Measurements from ENCODE around the gene FRS2.

- TF ChIP-seq CTCF (conservative IDR thresholded peaks at IDR 0.05; ENCODE audit: low read depth, low read length) (no peak), EZH2 (IDR thresholded peaks at IDR 0.05; ENCODE audit: low read length, unreplicated experiment) (no peak), EZH2phosphoT487 (IDR thresholded peaks at IDR 0.05; ENCODE audit: borderline replicate concordance, low read length) (no peak)
Observed at GRCh38 chr12:69508621-69509020, 38.4 kb downstream of the FRS2 start.

Measured in PC-3 (cell line).